Measurements from ENCODE around the gene FAM193A.

GRCh38 chr4:2689825-2690700, 153.6 kb downstream of the FAM193A start:
- TF ChIP-seq CTCF (IDR thresholded peaks at IDR 0.05) (no peak), POLR2A (IDR thresholded peaks at IDR 0.05) (no peak)

Data from right lobe of liver (tissue), 4 donors.